Measurements from ENCODE around the gene CYB5R4.

DNA sequence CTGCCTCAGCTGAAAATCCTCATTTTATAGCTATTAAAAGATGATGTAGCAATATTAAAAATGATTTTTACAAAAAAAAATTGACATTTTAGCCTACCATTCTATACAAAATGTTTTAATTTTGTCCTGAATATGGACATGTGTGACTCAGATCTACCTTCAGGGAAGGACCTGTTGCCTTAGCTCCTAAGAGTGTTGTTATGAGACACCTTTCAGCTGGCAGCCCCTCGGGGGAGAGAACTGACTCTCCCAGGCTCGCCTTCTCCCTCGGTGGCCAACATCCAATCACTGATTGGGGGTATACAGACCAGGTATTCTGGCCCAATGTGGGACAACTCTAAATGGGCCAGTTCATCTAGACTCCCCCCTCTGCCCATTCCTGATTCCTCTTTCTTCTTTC is 141.6 kb downstream of the CYB5R4 start:
- no peak for TF ChIP-seq YY1 (IDR thresholded peaks at IDR 0.05; ENCODE audit: low read depth, low read length)
- no peak for TF ChIP-seq TCF12 (IDR thresholded peaks at IDR 0.05; ENCODE audit: low read depth, low read length)

Data from GM12878 (cell line).